ENCODE data around the gene CTXN1.

CTXN1 gene

GRCh38 chr19:7914099-7914498 is 11.8 kb downstream of the CTXN1 start:
- DNase-seq (ENCODE audit: low spot score) = no peak

GRCh38 chr19:7913652-7914051 is 12.3 kb downstream of the CTXN1 start:
- no peak for DNase-seq (ENCODE audit: low spot score)

GRCh38 chr19:7912697-7913564 is 13.0 kb downstream of the CTXN1 start:
- no peak for DNase-seq (ENCODE audit: low spot score)

- no peak for DNase-seq (ENCODE audit: low spot score)
Observed at GRCh38 chr19:7912144-7912696, 13.7 kb downstream of the CTXN1 start.

GRCh38 chr19:7911508-7912143 is 14.3 kb downstream of the CTXN1 start:
- DNase-seq (ENCODE audit: low spot score) = no peak

GRCh38 chr19:7910321-7911161 is 15.4 kb downstream of the CTXN1 start:
- no peak for DNase-seq (ENCODE audit: low spot score)

GRCh38 chr19:7909471-7910067 is 16.4 kb downstream of the CTXN1 start:
- DNase-seq (ENCODE audit: low spot score) = no peak

GRCh38 chr19:7908742-7909461 is 17.0 kb downstream of the CTXN1 start:
- no peak for DNase-seq (ENCODE audit: low spot score)

- no peak for DNase-seq (ENCODE audit: low spot score)
Observed at GRCh38 chr19:7908078-7908699, 17.7 kb downstream of the CTXN1 start.

GRCh38 chr19:7907544-7907943 is 18.4 kb downstream of the CTXN1 start:
- no peak for DNase-seq (ENCODE audit: low spot score)

- no peak for DNase-seq (ENCODE audit: low spot score)
Observed at GRCh38 chr19:7907122-7907521, 18.8 kb downstream of the CTXN1 start.

GRCh38 chr19:7905859-7906258 is 20.1 kb downstream of the CTXN1 start:
- DNase-seq (ENCODE audit: low spot score) = no peak

GRCh38 chr19:7905268-7905667 is 20.7 kb downstream of the CTXN1 start:
- no peak for DNase-seq (ENCODE audit: low spot score)

- DNase-seq (ENCODE audit: low spot score) = peak; percentile 58
Observed at GRCh38 chr19:7904074-7905020, 21.6 kb downstream of the CTXN1 start.

- peak; percentile 100 for DNase-seq (ENCODE audit: low spot score)
Observed at GRCh38 chr19:7903244-7904073, 22.5 kb downstream of the CTXN1 start, which contains the start of gene MAP2K7. Gene MAP2K7, plus strand, starts transcription at chr19:7903877. Its CDS starts 68 bp downstream, at chr19:7903945.

- DNase-seq (ENCODE audit: low spot score) = no peak
Observed at GRCh38 chr19:7902796-7903243, 23.1 kb downstream of the CTXN1 start.

GRCh38 chr19:7901337-7901736 is 24.6 kb downstream of the CTXN1 start:
- DNase-seq (ENCODE audit: low spot score) = no peak

- DNase-seq (ENCODE audit: low spot score) = no peak
Observed at GRCh38 chr19:7900931-7901330, 25.0 kb downstream of the CTXN1 start.

Measured in CD4-positive, alpha-beta T cell treated with Interleukin-6 at 100 ng/mL for 8 hours (primary cell).